GM19351 (cell line): ENCODE results near the gene OR5B17.
"Not testable (repeated sequence)": the region's sequence is repeated elsewhere in the genome, so short reads cannot be mapped to it uniquely, and the experiment has no call there.

Experiments
- ATAC-seq: cut with Tn5 transposase; IDR thresholded peaks from one replicate; pipeline ENCODE4 v1.9.1; 2021; ENCODE audit warnings: mild to moderate bottlenecking, moderate library complexity; ENCODE audit not compliant: unreplicated experiment

OR5B17 gene

DNA sequence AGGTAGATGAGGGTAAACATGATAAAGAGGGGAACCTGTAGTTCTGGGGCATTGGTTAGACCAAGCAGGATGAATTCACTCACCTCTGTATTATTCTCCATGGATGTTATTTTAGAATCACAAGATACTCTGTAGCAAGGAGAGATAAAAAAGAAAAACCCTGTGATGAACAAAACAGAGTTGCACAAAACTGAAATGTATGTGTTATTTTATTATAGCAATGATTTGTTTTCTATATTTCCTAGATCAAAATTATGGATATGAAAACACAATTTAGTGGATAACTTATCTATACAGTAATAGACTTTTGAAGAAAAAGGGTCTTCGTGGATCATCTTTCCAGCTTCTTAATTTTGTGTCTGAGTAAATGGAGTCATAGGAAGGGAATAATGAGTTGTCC lies at the start of gene OR5B17:
Gene OR5B17, minus strand, starts transcription at position 101 of the 400 bp plus-strand sequence. Its CDS starts 0 bp downstream, at position 101.
- no peak for ATAC-seq

DNA sequence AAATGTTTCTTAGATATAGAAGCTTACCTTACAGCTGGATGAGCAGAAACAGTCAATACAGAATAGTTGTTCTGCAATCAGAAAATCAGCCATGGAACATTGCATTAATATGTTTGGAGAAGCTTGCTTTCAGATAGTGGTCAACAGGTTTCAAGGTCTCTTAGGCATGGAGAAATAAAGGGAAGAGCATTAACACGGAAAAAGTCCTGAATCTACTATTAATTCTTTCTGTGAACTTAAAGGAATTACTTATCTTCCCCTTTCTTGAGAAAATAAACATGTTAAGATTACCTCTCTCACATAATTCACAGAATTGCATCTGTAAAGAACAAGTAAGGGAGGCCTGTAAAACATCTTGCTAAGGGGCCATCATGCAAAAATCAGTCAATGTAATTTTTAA lies 47.9 kb upstream of the OR5B17 start, which contains the start of gene OR5B3:
Gene OR5B3, minus strand, starts transcription at position 101 of the 400 bp plus-strand sequence. CDS start 3,465 bp downstream, outside the sequence.
- no peak for ATAC-seq

DNA sequence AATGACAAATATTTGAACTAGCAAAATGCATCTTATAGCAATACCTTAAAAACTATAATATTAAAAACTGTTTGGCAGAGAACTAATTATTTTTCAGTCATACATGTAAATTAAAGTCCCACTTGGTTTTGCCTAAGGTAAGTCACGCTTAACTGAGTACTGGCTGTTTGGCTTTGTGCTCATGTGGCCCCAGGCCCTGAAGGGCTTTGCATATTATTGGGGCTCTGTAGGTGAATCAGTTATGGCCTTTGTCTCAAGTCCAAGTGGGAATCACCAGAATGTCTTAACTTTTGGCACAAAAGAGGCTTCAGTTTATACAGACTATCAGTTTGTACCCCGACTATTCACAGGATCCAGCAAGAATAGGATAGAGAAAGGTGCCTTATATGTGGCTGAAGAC lies 40.8 kb upstream of the OR5B17 start:
- not testable (repeated sequence) for ATAC-seq

DNA sequence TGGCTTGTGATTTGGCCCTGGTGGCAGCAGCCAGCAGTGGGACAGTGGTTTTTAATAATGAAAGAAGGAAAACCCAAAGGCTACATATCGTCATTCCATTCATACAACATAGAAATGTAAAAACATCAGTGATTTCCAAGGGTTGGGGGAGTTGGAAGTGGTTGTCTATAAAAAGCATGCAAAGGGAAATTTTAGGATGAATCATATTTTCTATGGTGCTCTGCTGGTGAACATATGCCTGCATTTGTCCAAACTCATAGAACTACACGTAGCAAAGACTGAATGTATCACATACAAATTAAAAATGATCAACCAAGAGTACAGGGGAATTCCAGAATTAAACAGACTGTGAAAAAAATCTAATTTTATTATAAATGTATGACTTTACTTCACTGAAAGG lies 36.7 kb upstream of the OR5B17 start:
- no peak for ATAC-seq

DNA sequence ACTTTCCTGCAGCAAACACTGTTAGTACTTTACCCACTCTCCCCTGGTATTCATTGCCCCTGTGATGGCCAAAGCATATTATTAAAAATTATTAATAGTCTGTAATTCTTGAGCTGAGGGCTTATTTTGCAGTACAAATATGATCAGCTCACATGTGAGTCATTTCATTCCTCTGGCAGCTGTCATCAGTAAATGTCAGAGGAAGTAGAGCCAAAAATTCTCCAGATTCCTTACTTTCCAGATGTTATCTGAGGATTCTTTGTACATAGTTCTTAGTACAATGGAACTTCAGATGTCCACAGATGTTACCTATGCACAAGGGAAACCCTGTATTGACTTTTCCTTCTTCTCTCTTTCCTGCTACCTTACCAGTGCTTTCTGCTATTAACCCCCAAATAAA lies 35.3 kb upstream of the OR5B17 start:
- ATAC-seq: no peak

DNA sequence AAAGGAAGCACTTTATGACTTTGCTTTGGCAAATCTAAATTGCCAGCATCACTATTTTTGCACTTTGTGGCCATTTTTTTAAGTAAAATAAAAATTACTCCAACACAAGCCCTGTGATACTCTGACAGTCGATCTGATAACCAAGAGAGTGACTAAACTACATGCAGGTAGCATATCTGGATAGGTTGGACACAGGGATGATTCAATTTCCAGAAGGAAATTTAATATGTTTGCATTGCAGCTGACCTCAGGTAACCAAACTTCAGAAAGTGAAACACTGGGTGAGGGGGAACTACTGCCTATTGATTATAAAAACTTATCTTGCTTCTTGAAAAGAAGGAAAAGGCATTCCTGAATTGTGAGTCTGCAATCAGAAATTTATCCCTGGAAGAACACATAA lies 33.9 kb upstream of the OR5B17 start:
- ATAC-seq: no peak

DNA sequence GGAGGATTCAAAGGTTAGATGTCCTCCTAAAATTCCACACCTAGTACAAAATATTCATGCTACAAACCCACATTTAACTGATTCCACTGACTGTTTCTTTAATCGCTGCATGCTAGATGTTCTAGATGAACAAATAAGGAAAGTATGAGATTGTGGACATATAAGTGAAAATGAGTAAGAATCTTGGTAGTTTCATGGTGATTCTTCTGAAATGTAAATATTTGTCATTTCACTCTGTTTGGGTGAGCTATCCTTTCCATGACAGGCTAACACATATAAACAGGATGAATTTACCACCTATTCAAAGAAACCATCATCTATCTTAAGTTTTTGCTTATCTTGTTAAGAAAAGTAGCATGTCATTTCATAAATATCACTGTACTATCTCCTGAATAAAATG lies 33.0 kb upstream of the OR5B17 start:
- no peak for ATAC-seq

DNA sequence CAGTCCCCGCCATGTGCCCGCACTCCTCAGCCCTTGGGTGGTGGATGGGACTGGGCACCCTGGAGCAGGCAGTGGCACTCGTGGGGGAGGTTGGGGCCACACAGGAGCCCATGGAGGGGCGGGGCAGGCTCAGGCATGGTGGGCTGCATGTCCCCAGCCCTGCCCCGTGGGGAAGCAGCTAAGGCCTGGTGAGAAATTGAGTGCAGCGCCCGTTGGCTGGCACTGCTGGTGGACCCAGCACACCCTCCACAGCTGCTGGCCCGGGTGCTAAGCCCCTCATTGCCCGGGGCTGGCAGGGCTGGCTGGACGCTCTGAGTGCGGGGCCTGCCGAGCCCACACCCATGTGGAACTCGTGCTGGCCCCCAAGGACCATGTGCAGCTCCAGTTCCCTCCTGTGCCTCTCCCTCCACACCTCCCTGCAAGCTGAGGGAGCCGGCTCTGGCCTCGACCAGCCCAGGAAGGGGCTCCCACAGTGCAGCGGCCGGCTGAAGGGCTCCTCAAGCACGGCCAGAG lies 31.7 kb upstream of the OR5B17 start:
- ATAC-seq: no peak

DNA sequence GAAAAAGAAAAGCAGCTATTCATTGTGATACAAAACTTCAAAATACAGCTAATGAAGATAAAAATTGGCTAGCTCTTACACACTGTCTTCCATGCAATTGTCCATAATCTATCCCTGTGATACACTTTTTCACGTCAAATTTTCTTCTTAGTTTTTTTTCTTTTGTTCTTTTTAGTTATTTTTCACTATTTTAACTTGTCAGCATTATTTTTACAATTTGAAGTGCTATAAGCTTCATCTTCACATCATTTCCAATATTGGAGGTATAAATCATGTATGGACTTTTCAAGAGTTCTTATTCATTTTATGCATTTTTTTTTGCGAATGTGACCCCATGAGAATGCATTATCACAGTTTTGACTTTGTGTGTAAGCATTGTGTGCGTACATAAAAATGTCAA lies 4.1 kb downstream of the OR5B17 start:
- no peak for ATAC-seq

DNA sequence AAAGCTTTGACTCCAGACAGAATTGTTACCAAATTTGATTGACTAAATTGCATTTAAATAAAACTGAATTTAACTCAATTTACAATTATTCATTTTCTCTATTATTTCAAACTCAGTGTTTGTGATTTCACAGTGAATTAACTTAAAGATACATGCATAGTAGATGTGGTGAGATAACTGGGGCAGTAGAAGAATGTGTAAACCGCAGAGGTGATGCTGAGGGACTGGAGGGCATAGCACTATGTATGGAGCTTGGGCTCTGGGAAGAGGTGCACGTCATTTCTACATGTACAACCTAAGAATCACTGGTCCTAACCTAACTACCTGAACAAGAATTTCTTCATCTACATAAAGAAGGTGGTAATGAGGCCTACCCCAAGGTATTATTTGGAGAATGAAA lies 13.7 kb downstream of the OR5B17 start:
- no peak for ATAC-seq

DNA sequence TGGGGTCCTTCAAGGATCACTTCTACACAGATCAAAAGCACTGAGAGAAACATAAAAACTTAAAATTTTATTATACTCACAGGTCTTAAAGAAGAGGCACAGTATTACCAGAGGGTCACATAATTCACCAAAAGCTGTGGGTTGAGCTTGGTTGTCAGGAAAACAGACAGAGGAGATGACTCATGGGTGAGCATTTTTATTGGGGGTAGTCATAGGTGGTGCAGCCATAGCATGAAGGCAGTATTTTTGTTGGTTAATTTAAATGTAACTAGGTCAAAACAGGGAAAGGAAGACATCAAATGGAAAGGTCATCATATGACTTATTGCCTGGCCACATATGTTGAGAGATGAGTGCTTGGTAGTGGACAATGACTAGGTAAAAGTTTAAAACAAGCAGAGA lies 24.2 kb downstream of the OR5B17 start:
- ATAC-seq: no peak

DNA sequence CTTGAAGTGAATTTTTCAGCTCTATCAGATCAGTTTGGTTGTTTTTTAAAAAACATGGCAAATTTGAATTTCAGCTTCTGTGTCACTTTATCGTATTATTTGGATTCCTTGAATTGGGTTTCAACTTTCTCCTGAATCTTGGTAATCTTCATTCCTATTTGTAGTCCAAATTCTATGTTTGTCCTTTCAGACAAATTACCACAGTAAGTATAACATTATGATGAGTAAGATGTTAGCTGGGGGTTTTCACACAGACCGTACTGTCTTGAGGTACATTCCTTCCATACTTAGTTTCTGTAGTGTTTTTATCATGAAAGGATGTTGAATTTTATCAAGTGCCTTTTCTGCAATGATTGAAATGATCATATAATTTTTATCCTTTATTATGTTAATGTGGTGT lies 28.0 kb downstream of the OR5B17 start:
- ATAC-seq: no peak

DNA sequence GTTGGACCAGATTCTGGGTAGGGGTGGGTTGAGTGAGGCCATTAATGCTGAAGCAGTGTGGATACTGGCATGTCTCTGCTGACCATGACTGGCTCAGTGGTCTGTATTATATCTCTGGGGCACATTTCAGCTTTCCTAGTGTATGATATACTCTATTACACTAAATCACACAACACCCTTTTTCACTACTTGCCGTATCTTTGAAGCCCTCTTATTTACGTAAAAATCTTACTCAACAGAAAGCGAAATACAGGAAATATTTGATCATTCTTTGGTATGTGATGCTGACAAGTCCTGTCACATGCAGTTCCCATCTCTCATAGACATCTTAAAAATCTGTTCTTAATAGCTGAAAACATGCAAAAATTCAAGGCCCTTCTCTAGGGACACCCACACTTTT lies 40.3 kb downstream of the OR5B17 start:
- no peak for ATAC-seq

DNA sequence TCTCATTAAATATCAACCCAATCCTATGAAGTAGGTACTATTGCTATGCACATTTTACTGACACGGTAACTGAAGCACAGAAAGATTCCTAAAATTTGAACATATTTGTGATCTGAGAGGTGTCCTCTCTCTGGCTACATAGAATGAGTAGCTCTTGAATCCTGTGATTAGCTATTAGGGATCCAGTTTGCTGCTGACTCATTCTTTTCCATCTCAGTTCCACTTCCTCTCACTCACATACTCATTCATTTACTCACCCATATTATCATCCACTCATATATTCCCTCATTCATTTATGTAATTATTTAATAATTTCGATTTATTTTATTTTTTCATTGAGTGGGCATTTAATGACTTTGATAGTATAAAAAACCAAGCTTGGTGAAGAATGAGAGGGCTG lies 42.7 kb downstream of the OR5B17 start:
- no peak for ATAC-seq
